Mesendoderm (in vitro differentiated cells): Measurements from ENCODE around the gene NINJ1.
A peak's percentile ranks its signal among the peaks of the same experiment; 100 is the strongest.

Experiments used
- DNase-seq: peaks from one replicate; pipeline ENCODE4 v3.0.0; 2013
- H2AK5ac ChIP-seq: 2 replicates; pipeline ENCODE4 v1.6.1; 2013; ENCODE audit warnings: low read length, inconsistent platforms
- H2BK120ac ChIP-seq: 2 replicates; pipeline ENCODE4 v1.6.1; 2013; ENCODE audit warnings: low read depth, mild to moderate bottlenecking, low read length, moderate library complexity, mixed read lengths
- H2BK15ac ChIP-seq: replicated peaks from 2 replicates; pipeline ENCODE4 v1.6.1; 2013; ENCODE audit warnings: low read depth, mild to moderate bottlenecking, moderate library complexity
- H2BK5ac ChIP-seq: 2 replicates; pipeline ENCODE4 v1.6.1; 2013; ENCODE audit warnings: low read length, inconsistent platforms
- H3K18ac ChIP-seq: 2 replicates; pipeline ENCODE4 v1.6.1; 2013; ENCODE audit warnings: mild to moderate bottlenecking, low read length, mixed read lengths
- H3K23ac ChIP-seq: one replicate; pipeline ENCODE4 v1.6.1; 2013; ENCODE audit warnings: low read length
- H3K27ac ChIP-seq: 2 replicates; pipeline ENCODE4 v1.5.1; 2013; ENCODE audit warnings: low read depth, mild to moderate bottlenecking, inconsistent platforms, low read length, moderate library complexity
- H3K27me3 ChIP-seq: 2 replicates; pipeline ENCODE4 v1.6.1; 2013; ENCODE audit warnings: low read length, control low read depth, mild to moderate bottlenecking, inconsistent platforms; ENCODE audit not compliant: insufficient read depth, poor library complexity
- H3K36me3 ChIP-seq: 2 replicates; pipeline ENCODE4 v1.6.1; 2013; ENCODE audit warnings: low read length, inconsistent platforms; ENCODE audit not compliant: control insufficient read depth, insufficient read depth
- H3K4ac ChIP-seq: one replicate; pipeline ENCODE4 v1.6.1; 2013; ENCODE audit warnings: low read depth, mild to moderate bottlenecking, low read length, moderate library complexity
- H3K4me1 ChIP-seq: 2 replicates; pipeline ENCODE4 v1.6.1; 2013; ENCODE audit warnings: low read depth, low read length, inconsistent platforms; ENCODE audit not compliant: control insufficient read depth
- H3K4me2 ChIP-seq: 2 replicates; pipeline ENCODE4 v1.6.1; 2013; ENCODE audit warnings: low read length
- H3K4me3 ChIP-seq: 2 replicates; pipeline ENCODE4 v1.5.1; 2013; ENCODE audit warnings: mild to moderate bottlenecking, low read length
- H3K56ac ChIP-seq: one replicate; pipeline ENCODE4 v1.6.1; 2013; ENCODE audit warnings: low read length
- H3K79me1 ChIP-seq: 2 replicates; pipeline ENCODE4 v1.6.1; 2013; ENCODE audit warnings: low read length, inconsistent platforms
- H3K79me2 ChIP-seq: 2 replicates; pipeline ENCODE4 v1.6.1; 2013; ENCODE audit warnings: mild to moderate bottlenecking, low read length; ENCODE audit not compliant: control insufficient read depth, insufficient read depth
- H3K9ac ChIP-seq: 2 replicates; pipeline ENCODE4 v1.6.1; 2013; ENCODE audit warnings: low read length, inconsistent platforms
- H4K5ac ChIP-seq: one replicate; pipeline ENCODE4 v1.6.1; 2013; ENCODE audit warnings: low read length
- H4K8ac ChIP-seq: one replicate; pipeline ENCODE4 v1.6.1; 2013; ENCODE audit warnings: low read depth, mild to moderate bottlenecking, control low read depth, low read length, moderate library complexity
- WGBS: extraction: QIAGEN DNeasy Blood & Tissue Kit; methylation state at CpG from one replicate; pipeline ENCODE4 v1.1.7; 2013; ENCODE audit warnings: low lambda C conversion rate, missing lambda C conversion rate; ENCODE audit not compliant: insufficient coverage; ENCODE audit errors: extremely low coverage; 5-methylcytosine and 5-hydroxymethylcytosine counted together

The NINJ1 gene

DNA sequence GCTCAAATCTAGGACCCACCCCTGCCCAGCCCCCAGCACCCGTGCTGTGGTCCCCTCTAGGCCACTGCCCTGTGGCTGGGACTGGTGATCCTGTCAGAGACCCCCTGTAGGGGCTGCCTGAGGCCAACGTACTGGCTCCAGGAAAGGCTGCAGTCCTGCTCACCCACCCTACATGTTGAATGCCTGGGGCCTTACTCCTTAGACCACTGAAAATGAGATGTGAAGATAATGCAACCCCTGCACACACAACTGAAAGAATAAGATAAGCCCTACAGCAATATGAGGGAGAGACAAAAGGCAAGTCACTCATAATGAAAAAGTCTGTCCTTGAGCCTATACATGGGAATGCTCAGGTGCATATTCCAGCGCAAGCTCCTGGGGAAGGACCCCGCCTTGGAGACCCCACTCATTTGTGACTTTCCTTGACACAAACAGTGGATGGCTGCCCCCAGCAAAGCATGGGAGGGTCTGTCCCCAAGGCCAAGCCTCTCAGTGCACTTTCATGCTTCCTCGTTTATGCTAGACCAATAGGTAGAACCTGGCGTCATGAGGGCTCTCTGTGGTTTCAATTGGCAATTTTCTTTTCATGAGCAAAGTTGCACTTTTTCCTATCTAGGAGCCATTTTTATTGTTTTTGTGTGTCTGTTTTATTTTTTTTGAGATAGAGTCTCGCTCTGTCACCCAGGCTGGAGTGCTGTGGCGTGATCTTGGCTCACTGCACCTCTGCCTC lies 37.4 kb upstream of the NINJ1 start:
- no peak overlapping the region for H3K9ac ChIP-seq
- no peak overlapping the region for H2BK120ac ChIP-seq
- H2BK15ac ChIP-seq, result no peak overlapping the region
- no peaks in the 10 kb centered on the region for H3K27me3 ChIP-seq
- no peak overlapping the region for H3K27ac ChIP-seq
- H3K4me1 ChIP-seq, result no peaks in the 10 kb centered on the region
- H3K79me1 ChIP-seq, result no peaks in the 10 kb centered on the region
- no peak overlapping the region for H3K4ac ChIP-seq
- H3K4me2 ChIP-seq, result no peak overlapping the region
- H4K5ac ChIP-seq, result no peak overlapping the region
- H3K36me3 ChIP-seq, result no peaks in the 10 kb centered on the region
- no peak overlapping the region for H2BK5ac ChIP-seq
- no peak overlapping the region for H3K23ac ChIP-seq
- H3K79me2 ChIP-seq, result no peaks in the 10 kb centered on the region
- H3K18ac ChIP-seq, result no peak overlapping the region
- no CpG with 5 or more reads among the region's 8 CpGs for WGBS
- H4K8ac ChIP-seq, result no peak overlapping the region
- no peak overlapping the region for H3K56ac ChIP-seq
- H2AK5ac ChIP-seq, result no peak overlapping the region
- no peak for DNase-seq
- H3K4me3 ChIP-seq, result no peak overlapping the region

DNA sequence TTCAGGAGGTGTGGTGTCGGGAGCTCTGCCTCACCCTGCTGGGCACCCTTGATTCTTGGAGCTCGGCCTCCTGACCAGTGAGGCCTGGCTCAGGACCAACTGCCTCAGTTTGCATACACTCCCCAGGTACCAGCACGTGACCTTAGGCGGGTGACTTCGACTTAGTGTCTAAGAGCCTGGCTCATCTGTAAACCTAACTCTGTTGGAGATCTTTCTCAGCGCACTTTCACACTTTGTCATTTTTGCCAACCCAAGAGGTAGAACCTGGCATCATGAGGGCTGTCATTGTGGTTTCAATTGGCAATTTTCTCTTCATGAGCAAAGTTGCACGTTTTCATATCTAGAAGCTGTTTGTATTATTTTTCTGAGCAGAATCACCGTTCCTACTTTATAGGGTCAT lies 36.5 kb upstream of the NINJ1 start:
- Histone ChIP-seq H3K4me3 (no peak overlapping the region), H3K9ac (no peak overlapping the region), H3K4me2 (no peak overlapping the region), H3K27ac (no peak overlapping the region), H3K4me1 (no peaks in the 10 kb centered on the region), H2BK5ac (no peak overlapping the region), H3K36me3 (no peaks in the 10 kb centered on the region), H3K79me1 (no peaks in the 10 kb centered on the region), H3K23ac (no peak overlapping the region), H2BK120ac (no peak overlapping the region), H2BK15ac (no peak overlapping the region), H4K5ac (no peak overlapping the region), H3K79me2 (no peaks in the 10 kb centered on the region), H3K18ac (no peak overlapping the region), H2AK5ac (no peak overlapping the region), H3K4ac (no peak overlapping the region), H3K27me3 (no peaks in the 10 kb centered on the region), H3K56ac (no peak overlapping the region), H4K8ac (no peak overlapping the region)
- DNase-seq, result no peak
- no CpG with 5 or more reads among the region's 8 CpGs for WGBS

DNA sequence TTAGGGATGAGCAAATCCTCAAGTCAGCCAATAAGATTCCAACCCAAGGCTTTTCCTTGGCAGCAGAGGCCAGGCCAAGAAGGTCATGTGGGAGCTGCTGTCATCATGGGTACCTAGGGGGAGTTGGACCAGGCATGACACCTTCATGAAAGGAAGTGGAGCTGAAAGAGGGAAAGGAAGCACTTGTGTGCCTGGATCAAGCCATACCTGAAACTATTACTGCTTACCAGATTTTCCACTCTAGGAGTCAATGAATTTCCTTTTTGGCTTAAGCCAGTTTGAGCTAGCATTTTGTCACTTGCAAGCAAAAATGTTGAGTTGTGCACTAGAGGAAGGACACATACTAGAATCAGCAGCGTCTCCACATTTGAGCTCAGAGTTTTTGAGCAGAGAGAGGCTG lies 35.4 kb upstream of the NINJ1 start:
- WGBS, result no CpG with 5 or more reads among the region's 1 CpG
- Histone ChIP-seq H3K4ac (no peak overlapping the region), H2BK15ac (no peak overlapping the region), H4K8ac (no peak overlapping the region), H2BK5ac (no peak overlapping the region), H3K79me2 (no peaks in the 10 kb centered on the region), H3K36me3 (no peaks in the 10 kb centered on the region), H3K27me3 (no peaks in the 10 kb centered on the region), H3K56ac (no peak overlapping the region), H3K4me2 (no peak overlapping the region), H3K18ac (no peak overlapping the region), H2BK120ac (no peak overlapping the region), H4K5ac (no peak overlapping the region), H3K23ac (no peak overlapping the region), H3K4me1 (no peaks in the 10 kb centered on the region), H3K9ac (no peak overlapping the region), H3K79me1 (no peaks in the 10 kb centered on the region), H2AK5ac (no peak overlapping the region), H3K4me3 (no peak overlapping the region), H3K27ac (no peak overlapping the region)
- DNase-seq, result peak; percentile 22

DNA sequence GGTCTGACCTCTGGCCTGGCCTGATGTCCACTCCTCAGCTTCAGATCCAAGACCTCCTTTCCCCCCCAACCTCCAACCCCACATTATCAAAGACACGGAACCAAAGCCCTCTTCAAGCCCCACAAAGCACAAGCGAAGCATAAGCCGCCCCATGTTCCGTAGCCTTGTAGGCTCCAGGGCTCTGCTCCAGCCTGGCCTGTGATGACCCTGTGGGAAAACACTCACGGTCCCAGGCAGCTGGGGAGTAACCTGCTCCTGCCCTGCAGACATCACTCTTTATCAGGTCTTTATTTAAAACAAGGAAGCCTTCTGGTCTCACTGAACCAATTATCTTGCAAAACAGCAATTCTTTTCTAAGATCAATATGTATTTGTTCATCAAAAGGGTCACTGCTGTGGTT lies 34.5 kb upstream of the NINJ1 start:
- no peak overlapping the region for H3K4me3 ChIP-seq
- H3K36me3 ChIP-seq, result no peaks in the 10 kb centered on the region
- H3K27me3 ChIP-seq, result no peaks in the 10 kb centered on the region
- no peaks in the 10 kb centered on the region for H3K79me2 ChIP-seq
- H3K27ac ChIP-seq, result no peak overlapping the region
- no peak for DNase-seq
- no CpG with 5 or more reads among the region's 5 CpGs for WGBS
- H3K18ac ChIP-seq, result no peak overlapping the region
- H2AK5ac ChIP-seq, result no peak overlapping the region
- H4K8ac ChIP-seq, result no peak overlapping the region
- H3K4ac ChIP-seq, result no peak overlapping the region
- H2BK15ac ChIP-seq, result no peak overlapping the region
- H3K23ac ChIP-seq, result no peak overlapping the region
- no peak overlapping the region for H2BK120ac ChIP-seq
- no peak overlapping the region for H4K5ac ChIP-seq
- H2BK5ac ChIP-seq, result no peak overlapping the region
- no peak overlapping the region for H3K56ac ChIP-seq
- no peak overlapping the region for H3K4me2 ChIP-seq
- no peak overlapping the region for H3K9ac ChIP-seq
- no peaks in the 10 kb centered on the region for H3K4me1 ChIP-seq
- H3K79me1 ChIP-seq, result no peaks in the 10 kb centered on the region

- no peak overlapping the region for H4K8ac ChIP-seq
- no peak overlapping the region for H2BK120ac ChIP-seq
- no peaks in the 10 kb centered on the region for H3K79me2 ChIP-seq
- no peaks in the 10 kb centered on the region for H3K4me1 ChIP-seq
- H2AK5ac ChIP-seq, result no peak overlapping the region
- H2BK15ac ChIP-seq, result no peak overlapping the region
- no peaks in the 10 kb centered on the region for H3K36me3 ChIP-seq
- WGBS, result no CpG with 5 or more reads among the region's 4 CpGs
- no peaks in the 10 kb centered on the region for H3K27me3 ChIP-seq
- H3K4ac ChIP-seq, result no peak overlapping the region
- H3K56ac ChIP-seq, result no peak overlapping the region
- H3K18ac ChIP-seq, result no peak overlapping the region
- no peak overlapping the region for H3K4me3 ChIP-seq
- H3K79me1 ChIP-seq, result no peaks in the 10 kb centered on the region
- H4K5ac ChIP-seq, result no peak overlapping the region
- H3K23ac ChIP-seq, result no peak overlapping the region
- no peak for DNase-seq
- H2BK5ac ChIP-seq, result no peak overlapping the region
- no peak overlapping the region for H3K27ac ChIP-seq
- H3K4me2 ChIP-seq, result no peak overlapping the region
- no peak overlapping the region for H3K9ac ChIP-seq
Measured at GRCh38 chr9:93167838-93168237, 33.8 kb upstream of the NINJ1 start.

DNA sequence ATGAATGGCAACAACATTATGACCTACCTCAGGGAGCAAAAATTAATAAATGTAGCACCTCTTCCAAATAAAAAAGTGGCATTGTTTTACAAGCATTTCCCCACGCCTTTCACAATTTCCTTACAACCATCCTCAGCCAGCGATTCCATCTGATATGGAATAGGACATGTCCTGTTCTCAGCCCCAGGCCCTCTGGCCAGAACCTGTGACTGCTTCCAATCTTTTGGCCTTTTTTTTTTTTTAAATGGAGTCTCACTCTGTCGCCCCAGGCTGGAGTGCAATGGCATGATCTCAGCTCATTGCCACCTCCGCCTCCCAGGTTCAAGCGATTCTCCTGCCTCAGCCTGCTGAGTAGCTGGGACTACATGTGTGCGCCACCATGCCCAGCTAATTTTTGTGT lies 33.1 kb upstream of the NINJ1 start:
- no CpG with 5 or more reads among the region's 6 CpGs for WGBS
- Histone ChIP-seq H2BK120ac (no peak overlapping the region), H3K23ac (no peak overlapping the region)

More for the DNA sequence above, 33.1 kb upstream of the NINJ1 start:
- Histone ChIP-seq H3K9ac (no peak overlapping the region), H3K27ac (no peak overlapping the region), H3K4me1 (no peaks in the 10 kb centered on the region), H4K5ac (no peak overlapping the region), H3K79me1 (no peaks in the 10 kb centered on the region), H3K4ac (no peak overlapping the region), H3K56ac (no peak overlapping the region), H3K18ac (no peak overlapping the region), H4K8ac (no peak overlapping the region), H3K36me3 (no peaks in the 10 kb centered on the region), H2BK15ac (no peak overlapping the region), H2AK5ac (no peak overlapping the region), H3K79me2 (no peaks in the 10 kb centered on the region), H3K4me3 (no peak overlapping the region), H3K27me3 (no peaks in the 10 kb centered on the region), H3K4me2 (no peak overlapping the region), H2BK5ac (no peak overlapping the region)
- DNase-seq, result no peak
